ENCODE measurements around the gene MYO3B.
A peak's percentile ranks its signal among the peaks of the same experiment; 100 is the strongest.
"Not testable (repeated sequence)": the region's sequence is repeated elsewhere in the genome, so short reads cannot be mapped to it uniquely, and the experiment has no call there.

The MYO3B gene

GRCh38 chr2:170336916-170337315, 159.0 kb downstream of the MYO3B start:
- no peak for DNase-seq (ENCODE audit: low read depth in 3 of 3)

DNA sequence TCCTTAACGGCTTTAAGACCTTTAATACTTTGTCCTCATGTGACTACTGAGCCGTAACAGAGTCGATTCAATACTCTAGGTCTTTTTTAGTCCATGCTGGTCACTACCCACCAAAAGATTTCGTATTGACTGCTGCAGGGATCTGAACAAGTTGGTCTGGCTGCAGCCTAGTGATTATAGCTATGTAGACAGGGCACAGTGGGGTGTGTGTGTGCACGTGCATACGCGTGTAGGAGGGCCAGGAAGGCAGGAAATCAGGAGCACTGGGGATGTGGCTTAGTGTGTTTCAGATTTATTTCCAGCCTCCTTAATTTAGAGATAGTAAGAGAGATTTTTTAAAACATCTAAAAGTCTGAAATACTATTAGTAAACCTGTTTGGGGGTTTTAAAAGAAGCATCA, 161.4 kb downstream of the MYO3B start:
- DNase-seq (ENCODE audit: low read depth in 3 of 3), result no peak

- no peak for DNase-seq (ENCODE audit: low read depth in 3 of 3)
These were observed 162.1 kb downstream of the MYO3B start for GRCh38 chr2:170339750-170340692.

DNA sequence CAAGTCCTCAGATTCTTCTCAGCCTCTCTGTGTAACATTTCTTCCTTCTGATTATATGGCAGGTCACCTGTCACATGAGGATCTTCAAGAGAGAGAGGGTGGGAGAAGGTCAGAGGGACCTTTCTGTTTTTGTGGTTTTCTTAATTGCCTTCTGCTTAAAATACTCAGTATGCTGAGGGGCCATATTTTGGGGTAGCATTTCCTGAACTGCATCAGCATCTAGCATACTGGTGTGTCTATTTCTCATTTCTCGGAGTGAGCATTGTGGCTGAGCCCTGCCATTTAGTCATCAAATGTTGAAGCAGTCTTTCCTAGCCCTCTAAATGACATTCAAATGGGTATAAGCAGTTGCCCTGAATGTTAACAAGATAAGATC, 162.7 kb downstream of the MYO3B start:
- no peak for DNase-seq (ENCODE audit: low read depth in 3 of 3)

DNA sequence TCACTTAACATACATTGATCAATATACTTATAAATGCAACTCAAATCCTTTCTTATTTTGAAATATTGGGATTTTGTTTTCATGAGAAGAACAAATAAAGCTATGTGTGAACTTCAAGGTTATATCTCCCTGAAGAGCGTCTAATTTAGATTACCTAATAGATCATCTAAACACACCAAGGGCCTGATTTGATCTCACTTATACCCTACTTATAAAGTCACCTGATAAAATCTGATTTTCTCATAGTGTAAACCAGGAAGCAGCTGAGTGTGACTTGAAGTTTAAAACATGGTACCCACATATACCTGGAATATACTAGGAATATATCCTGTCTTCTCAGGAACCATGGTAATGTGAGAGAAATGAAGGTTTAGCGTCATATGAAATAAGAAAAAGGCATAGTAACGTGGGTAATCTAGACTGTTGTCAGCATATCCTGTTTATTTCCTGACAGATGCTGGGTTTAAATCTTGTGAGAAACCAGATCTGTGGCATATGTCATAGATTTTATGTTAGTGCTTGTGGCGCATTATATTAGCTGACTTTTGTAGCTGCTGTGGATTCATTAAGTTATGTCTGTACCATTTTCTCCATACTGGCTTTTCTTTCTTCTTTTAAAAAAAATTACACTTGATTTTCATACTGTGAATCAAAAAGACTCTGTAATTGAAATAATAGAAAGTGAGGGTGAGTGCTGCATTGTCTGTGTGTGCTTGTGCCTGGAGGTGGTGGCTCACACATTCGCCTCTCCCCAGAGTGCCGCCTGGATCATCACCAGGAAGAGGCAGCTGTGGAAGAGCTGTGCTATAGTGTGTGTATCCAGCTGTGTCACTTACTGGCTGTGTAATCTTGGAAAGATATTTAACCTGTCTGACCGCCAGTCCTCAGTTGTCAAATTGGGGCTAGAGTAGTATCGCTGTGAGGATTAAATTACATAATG, 164.0 kb downstream of the MYO3B start:
- DNase-seq (ENCODE audit: low read depth in 3 of 3), result no peak

- no peak for DNase-seq (ENCODE audit: low read depth in 3 of 3)
These were observed 166.9 kb downstream of the MYO3B start for GRCh38 chr2:170344663-170345346.

- DNase-seq (ENCODE audit: low read depth in 3 of 3), result no peak
These were observed 167.7 kb downstream of the MYO3B start for GRCh38 chr2:170345607-170346006.

DNA sequence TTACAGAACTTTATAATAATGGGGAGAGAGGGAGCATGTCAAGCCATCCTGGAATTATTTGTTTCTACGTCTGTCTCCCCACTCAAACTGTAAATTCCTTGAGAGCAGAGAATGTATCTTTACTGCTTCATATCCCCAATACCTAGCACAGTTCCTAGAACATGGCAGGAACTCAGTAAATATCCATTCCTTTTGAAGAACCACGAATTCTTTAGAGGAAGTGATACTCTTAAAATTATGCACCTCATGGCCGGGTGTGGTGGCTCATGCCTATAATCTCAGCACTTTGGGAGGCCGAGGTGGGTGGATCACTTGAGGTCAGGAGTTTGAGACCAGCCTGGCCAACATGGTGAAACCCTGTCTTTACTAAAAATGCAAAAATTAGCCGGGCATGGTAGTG, 171.3 kb downstream of the MYO3B start:
- not testable (repeated sequence) for DNase-seq (ENCODE audit: low read depth in 3 of 3)

GRCh38 chr2:170350929-170351826, 173.2 kb downstream of the MYO3B start:
- no peak for DNase-seq (ENCODE audit: low read depth in 3 of 3)

GRCh38 chr2:170353723-170354122, 175.8 kb downstream of the MYO3B start:
- no peak for DNase-seq (ENCODE audit: low read depth in 3 of 3)

GRCh38 chr2:170354388-170354787, 176.4 kb downstream of the MYO3B start:
- DNase-seq (ENCODE audit: low read depth in 3 of 3), result no peak

- DNase-seq (ENCODE audit: low read depth in 3 of 3), result no peak
These were observed 177.2 kb downstream of the MYO3B start for GRCh38 chr2:170354855-170355780.

GRCh38 chr2:170359466-170359865, 181.5 kb downstream of the MYO3B start:
- DNase-seq (ENCODE audit: low read depth in 3 of 3), result no peak

- DNase-seq (ENCODE audit: low read depth in 3 of 3), result no peak
These were observed 182.7 kb downstream of the MYO3B start for GRCh38 chr2:170360546-170361089.

GRCh38 chr2:170361090-170361936, 183.4 kb downstream of the MYO3B start:
- DNase-seq (ENCODE audit: low read depth in 3 of 3), result peak; percentile 27 to 52 (median 28)

GRCh38 chr2:170362313-170362870, 184.4 kb downstream of the MYO3B start:
- no peak for DNase-seq (ENCODE audit: low read depth in 3 of 3)

- peak in 1 of 3 donors; percentile 41 for DNase-seq (ENCODE audit: low read depth in 3 of 3)
These were observed 185.1 kb downstream of the MYO3B start for GRCh38 chr2:170362871-170363631.
